ENCODE measurements around the gene SEPTIN1.

Gene SEPTIN1

GRCh38 chr16:30354423-30355143, 27.8 kb downstream of the SEPTIN1 start (continued):
- TF ChIP-seq GFI1B (tag by site-specific recombination; IDR thresholded peaks at IDR 0.05) (no peak), HOXC10 (CRISPR knock-in tag; IDR thresholded peaks at IDR 0.05) (peak; percentile 88; the same call in 1 of the 2 replicates), ZBTB1 (tag by site-specific recombination; IDR thresholded peaks at IDR 0.05) (no peak), ZNF529 (tag by site-specific recombination; IDR thresholded peaks at IDR 0.05; ENCODE audit: insufficient replicate concordance) (no peak), IKZF3 (tag by site-specific recombination; IDR thresholded peaks at IDR 0.05) (no peak), ZNF843 (tag by site-specific recombination; IDR thresholded peaks at IDR 0.05) (0 out of 2 replicates have a peak, but pooled peaks have one; percentile 8), PATZ1 (tag by site-specific recombination; IDR thresholded peaks at IDR 0.05) (peak; percentile 52; the same call in 1 of the 2 replicates), SP7 (tag by site-specific recombination; IDR thresholded peaks at IDR 0.05) (no peak)

DNA sequence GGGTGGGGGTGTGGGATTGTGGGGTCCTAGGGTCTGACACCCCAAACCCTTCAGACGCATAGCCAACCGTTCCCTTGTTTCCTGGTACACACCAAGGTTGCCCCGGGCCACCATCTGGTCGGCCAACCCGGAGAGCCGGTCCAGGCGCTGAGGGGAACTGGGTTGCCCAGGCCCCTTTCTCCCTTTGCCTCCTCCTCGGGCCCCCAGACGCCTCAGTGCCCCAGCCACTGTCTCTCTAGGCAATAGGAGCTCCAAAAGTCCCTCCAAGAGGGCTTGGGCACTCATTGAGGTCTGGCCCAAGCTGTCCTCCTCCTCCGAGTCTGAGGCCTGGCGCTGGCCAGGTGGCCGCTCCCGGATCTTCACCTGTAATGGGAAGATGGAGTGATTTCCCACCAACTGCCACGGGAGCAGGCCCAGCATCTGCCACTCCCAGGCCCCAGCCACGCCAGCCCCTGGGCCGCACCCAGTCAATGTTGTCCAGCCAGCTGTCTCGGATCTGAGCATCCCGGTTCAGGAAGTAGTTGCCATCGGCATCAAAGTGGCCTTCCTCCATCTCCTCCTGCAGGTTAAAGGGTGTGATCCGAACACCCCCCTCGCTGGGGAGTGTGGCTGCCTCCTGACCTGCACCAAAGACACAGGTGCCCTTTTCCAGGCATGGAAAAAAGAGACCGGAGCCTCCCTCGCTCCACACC, 28.8 kb downstream of the SEPTIN1 start:
- H3K27ac ChIP-seq (ENCODE audit: extremely low read depth, low read depth, low read length): no peak overlapping the region
- peak overlapping the region; percentile 95 for H3K4me3 ChIP-seq (ENCODE audit: low read depth, low read length)
- peaks cover 5 to 69% of the 10 kb centered on the region in 2 experiments; a peak in 2 of 3 replicates for H3K36me3 ChIP-seq (ENCODE audit: control insufficient read depth in 2 of 2, insufficient read depth in 1 of 2, low read length in 2 of 2)
- H3K4me1 ChIP-seq (ENCODE audit: control insufficient read depth, insufficient read depth, low read length): no peaks in the 10 kb centered on the region
- TF ChIP-seq ZNF785 (tag by site-specific recombination; IDR thresholded peaks at IDR 0.05) (no peak), ZNF433 (tag by site-specific recombination; IDR thresholded peaks at IDR 0.05; ENCODE audit: low read depth) (no peak), ZBTB1 (tag by site-specific recombination; IDR thresholded peaks at IDR 0.05) (no peak), PATZ1 (tag by site-specific recombination; IDR thresholded peaks at IDR 0.05) (no peak)
- TF ChIP-seq, protein P1, sequence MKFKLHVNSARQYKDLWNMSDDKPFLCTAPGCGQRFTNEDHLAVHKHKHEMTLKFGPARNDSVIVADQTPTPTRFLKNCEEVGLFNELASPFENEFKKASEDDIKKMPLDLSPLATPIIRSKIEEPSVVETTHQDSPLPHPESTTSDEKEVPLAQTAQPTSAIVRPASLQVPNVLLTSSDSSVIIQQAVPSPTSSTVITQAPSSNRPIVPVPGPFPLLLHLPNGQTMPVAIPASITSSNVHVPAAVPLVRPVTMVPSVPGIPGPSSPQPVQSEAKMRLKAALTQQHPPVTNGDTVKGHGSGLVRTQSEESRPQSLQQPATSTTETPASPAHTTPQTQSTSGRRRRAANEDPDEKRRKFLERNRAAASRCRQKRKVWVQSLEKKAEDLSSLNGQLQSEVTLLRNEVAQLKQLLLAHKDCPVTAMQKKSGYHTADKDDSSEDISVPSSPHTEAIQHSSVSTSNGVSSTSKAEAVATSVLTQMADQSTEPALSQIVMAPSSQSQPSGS (tag by site-specific recombination; IDR thresholded peaks at IDR 0.05; ENCODE audit: low read depth): no peak
- no peaks in the 10 kb centered on the region for H3K9me3 ChIP-seq (ENCODE audit: control insufficient read depth, insufficient read depth, low read depth, low read length)
- CTCF ChIA-PET: interaction anchor here (0.6 to 1.6 kb wide), 4 partner anchors 15 to 331 kb away, joined by 3 to 6 read pairs (median 4); no protein-coding TSS in a partner anchor
- POLR2A ChIA-PET: interaction anchor here (0.9 to 4.5 kb wide), 7 partner anchors 12 to 64 kb away, joined by 3 to 60 read pairs (median 5); partner anchors contain the start of gene TBC1D10B

DNA sequence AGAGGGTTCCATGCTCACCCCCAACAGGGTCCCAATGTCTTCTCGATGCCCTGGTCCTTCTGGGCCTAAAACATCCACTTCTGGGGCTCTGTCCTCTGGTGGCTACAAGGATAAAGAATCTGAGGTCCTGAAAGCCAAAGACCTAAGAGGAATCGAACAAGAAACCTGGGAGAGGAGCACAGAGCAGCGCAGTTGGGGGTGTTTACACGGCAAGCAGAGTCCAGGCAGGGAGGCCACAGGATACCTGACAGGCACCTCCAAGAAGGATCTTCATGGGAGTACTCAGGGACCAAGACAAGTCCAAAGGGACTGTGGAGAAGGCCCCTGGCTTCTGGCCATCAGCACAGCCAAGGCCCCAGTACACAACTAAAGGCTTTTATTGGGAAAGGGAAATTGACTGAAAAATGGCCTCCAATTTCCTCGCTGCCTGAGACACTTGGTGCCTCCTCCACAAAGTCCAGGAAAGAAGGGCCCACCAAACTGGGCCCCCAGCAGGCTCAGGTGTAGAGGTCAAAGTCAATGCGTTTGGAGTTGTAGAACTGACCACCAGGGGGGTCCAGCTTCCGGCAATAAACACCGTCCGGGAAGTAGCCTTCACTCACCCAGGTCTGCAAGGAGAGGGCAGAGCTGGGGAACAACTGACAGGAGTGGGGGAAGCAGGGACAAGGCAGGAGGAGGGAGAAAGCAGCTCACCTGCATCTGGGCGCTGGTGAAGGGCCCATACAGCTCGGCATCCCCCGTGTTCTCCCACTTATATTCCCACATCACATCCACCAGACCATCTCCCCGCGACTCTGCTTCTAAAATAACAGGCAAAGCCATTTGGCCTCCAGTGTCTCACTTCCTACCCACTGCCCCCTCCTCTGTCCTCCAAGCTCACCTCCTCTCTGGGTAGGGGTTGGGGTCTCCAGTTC, 29.6 kb downstream of the SEPTIN1 start:
- Histone ChIP-seq H3K36me3 (ENCODE audit: control insufficient read depth in 2 of 2, insufficient read depth in 1 of 2, low read length in 2 of 2) (peaks cover 5 to 60% of the 10 kb centered on the region in 2 experiments; a peak in 2 of 3 replicates), H3K4me1 (ENCODE audit: control insufficient read depth, insufficient read depth, low read length) (no peaks in the 10 kb centered on the region), H3K27ac (ENCODE audit: extremely low read depth, low read depth, low read length) (peak overlapping the region; percentile 18; the same call in 1 of the 2 replicates)

More for the DNA sequence above, 29.6 kb downstream of the SEPTIN1 start:
- ChIA-PET POLR2A (interaction anchor here (0.7 to 1.4 kb wide), 4 partner anchors 17 to 596 kb away, joined by 3 to 6 read pairs (median 3); partner anchors contain the start of gene ORAI3), CTCF (interaction anchor here (0.6 to 1.6 kb wide), 2 partner anchors 57 to 331 kb away, joined by 3 to 6 read pairs; no protein-coding TSS in a partner anchor)
- TF ChIP-seq ZBTB44 (tag by site-specific recombination; IDR thresholded peaks at IDR 0.05) (no peak), ZNF521 (tag by site-specific recombination; IDR thresholded peaks at IDR 0.05) (no peak), CTCF (tag by site-specific recombination; IDR thresholded peaks at IDR 0.05) (peak; percentile 36; the same call in 1 of the 2 replicates), EGR2 (tag by site-specific recombination; IDR thresholded peaks at IDR 0.05; ENCODE audit: low read depth) (0 out of 2 replicates have a peak, but pooled peaks have one; percentile 7), ZNF18 (tag by site-specific recombination; IDR thresholded peaks at IDR 0.05) (no peak)
- H3K4me3 ChIP-seq (ENCODE audit: low read depth, low read length): no peak overlapping the region
- no peaks in the 10 kb centered on the region for H3K9me3 ChIP-seq (ENCODE audit: control insufficient read depth, insufficient read depth, low read depth, low read length)

All from HEK293 (cell line).